WTC11 (cell line): ENCODE data around the gene OLFM2. TPM values are rescaled to one million over a fixed set of nuclear protein-coding genes. Genes with fewer than 3 reads are reported as not detected.

Source experiments
- ATAC-seq: fragments of 200-7000 bp; cut with Tn5 transposase; 2 replicates; pipeline ENCODE4 v1.10.0; 2021; ENCODE audit warnings: mild to moderate bottlenecking, moderate library complexity
- CTCF ChIA-PET: fragments of 300-600 bp; sonication (Branson Sonifier 250); formaldehyde crosslinking; loops from one replicate; lab custom pipeline; 2021; ENCODE audit warnings: antibody characterized with exemption; lab: Charles Lee
- POLR2A ChIA-PET: fragments of 350-600 bp; sonication (Branson Sonifier 250); formaldehyde crosslinking; loops from one replicate; lab custom pipeline; 2021; ENCODE audit warnings: antibody characterized with exemption; lab: Charles Lee
- DNase-seq: peaks from one replicate; pipeline ENCODE4 v3.0.0; 2021; ENCODE audit warnings: low spot score
- H3K27ac Mint-ChIP-seq: 2 replicates; pipeline ENCODE4 v1.8.0; 2021; ENCODE audit warnings: mixed read lengths
- H3K27me3 Mint-ChIP-seq: 2 replicates; pipeline ENCODE4 v1.8.0; 2021; ENCODE audit warnings: low read depth, mild to moderate bottlenecking, moderate library complexity, mixed read lengths
- H3K36me3 Mint-ChIP-seq: 2 replicates; pipeline ENCODE4 v1.8.0; 2021; ENCODE audit warnings: mixed read lengths
- H3K4me1 Mint-ChIP-seq: 2 replicates; pipeline ENCODE4 v1.8.0; 2022; ENCODE audit warnings: mixed read lengths
- H3K4me3 Mint-ChIP-seq: 2 replicates; pipeline ENCODE4 v1.8.0; 2021; ENCODE audit warnings: mild to moderate bottlenecking, moderate library complexity, mixed read lengths
- H3K9me3 Mint-ChIP-seq: 2 replicates; pipeline ENCODE4 v1.8.0; 2021; ENCODE audit warnings: mixed read lengths
- ARID4B ChIP-seq: sonication (generic); formaldehyde crosslinking; IDR thresholded peaks from 2 replicates; pipeline ENCODE4 v1.8.0; 2023; ENCODE audit warnings: missing genetic modification reagents, mild to moderate bottlenecking, borderline replicate concordance
- ATF1 ChIP-seq: sonication (generic); formaldehyde crosslinking; IDR thresholded peaks from 2 replicates; pipeline ENCODE4 v1.8.1; 2023; ENCODE audit warnings: mild to moderate bottlenecking, moderate library complexity, missing genetic modification reagents
- ATF6 ChIP-seq: sonication (generic); formaldehyde crosslinking; IDR thresholded peaks from 2 replicates; pipeline ENCODE4 v1.8.1; 2023; ENCODE audit warnings: mild to moderate bottlenecking, missing genetic modification reagents
- CBFB ChIP-seq: sonication (generic); formaldehyde crosslinking; IDR thresholded peaks from 2 replicates; pipeline ENCODE4 v1.8.1; 2022; ENCODE audit warnings: mild to moderate bottlenecking, low read depth, missing genetic modification reagents
- E2F5 ChIP-seq: sonication (generic); formaldehyde crosslinking; IDR thresholded peaks from 2 replicates; pipeline ENCODE4 v1.8.1; 2022; ENCODE audit warnings: mild to moderate bottlenecking, moderate library complexity, missing genetic modification reagents
- ERG ChIP-seq: fragments of 250-450 bp; sonication (Bioruptor Pico); IDR thresholded peaks from 2 replicates; pipeline ENCODE4 v1.8.0; 2021; ENCODE audit warnings: mild to moderate bottlenecking
- ETV6 ChIP-seq: sonication (generic); formaldehyde crosslinking; IDR thresholded peaks from 2 replicates; pipeline ENCODE4 v1.8.1; 2022; ENCODE audit warnings: mild to moderate bottlenecking, missing genetic modification reagents
- FOXK1 ChIP-seq: sonication (generic); formaldehyde crosslinking; IDR thresholded peaks from 2 replicates; pipeline ENCODE4 v1.8.0; 2022; ENCODE audit warnings: mild to moderate bottlenecking, moderate library complexity, missing genetic modification reagents
- FOXP1 ChIP-seq: sonication (generic); formaldehyde crosslinking; IDR thresholded peaks from 2 replicates; pipeline ENCODE4 v1.8.0; 2022; ENCODE audit warnings: missing genetic modification reagents, mild to moderate bottlenecking, moderate library complexity, borderline replicate concordance
- GABPB1 ChIP-seq: sonication (generic); formaldehyde crosslinking; IDR thresholded peaks from 2 replicates; pipeline ENCODE4 v1.8.1; 2023; ENCODE audit warnings: mild to moderate bottlenecking, missing genetic modification reagents
- MLX ChIP-seq: sonication (generic); formaldehyde crosslinking; IDR thresholded peaks from 2 replicates; pipeline ENCODE4 v1.8.1; 2023; ENCODE audit warnings: mild to moderate bottlenecking, missing genetic modification reagents, moderate library complexity
- NFE2L1 ChIP-seq: sonication (generic); formaldehyde crosslinking; IDR thresholded peaks from 2 replicates; pipeline ENCODE4 v1.8.1; 2023; ENCODE audit warnings: missing genetic modification reagents
- NR2C2 ChIP-seq: sonication (generic); formaldehyde crosslinking; IDR thresholded peaks from 2 replicates; pipeline ENCODE4 v1.8.0; 2022; ENCODE audit warnings: mild to moderate bottlenecking, missing genetic modification reagents
- NR3C1 ChIP-seq: sonication (generic); formaldehyde crosslinking; conservative IDR thresholded peaks from 2 replicates; pipeline ENCODE4 v1.8.1; 2023; ENCODE audit warnings: low read depth, mild to moderate bottlenecking, missing genetic modification reagents
- PRRX2 ChIP-seq: fragments of 250-450 bp; sonication (Bioruptor Pico); IDR thresholded peaks from 2 replicates; pipeline ENCODE4 v1.8.0; 2021; ENCODE audit warnings: mild to moderate bottlenecking
- STAT6 ChIP-seq: sonication (generic); formaldehyde crosslinking; conservative IDR thresholded peaks from 2 replicates; pipeline ENCODE4 v1.8.1; 2023; ENCODE audit warnings: mild to moderate bottlenecking, low read depth, missing genetic modification reagents, moderate library complexity
- TEAD1 ChIP-seq: sonication (generic); formaldehyde crosslinking; IDR thresholded peaks from 2 replicates; pipeline ENCODE4 v1.8.0; 2022; ENCODE audit warnings: mild to moderate bottlenecking, missing genetic modification reagents
- TP53 ChIP-seq: sonication (generic); formaldehyde crosslinking; IDR thresholded peaks from 2 replicates; pipeline ENCODE4 v1.8.1; 2023; ENCODE audit warnings: mild to moderate bottlenecking, missing genetic modification reagents
- ZBTB43 ChIP-seq: sonication (generic); formaldehyde crosslinking; IDR thresholded peaks from 2 replicates; pipeline ENCODE4 v1.8.1; 2023; ENCODE audit warnings: mild to moderate bottlenecking, missing genetic modification reagents
- ZNF232 ChIP-seq: sonication (generic); formaldehyde crosslinking; IDR thresholded peaks from 2 replicates; pipeline ENCODE4 v1.8.0; 2022; ENCODE audit warnings: mild to moderate bottlenecking, missing genetic modification reagents
- ZNF671 ChIP-seq: fragments of 250-450 bp; sonication (Bioruptor Pico); IDR thresholded peaks from 2 replicates; pipeline ENCODE4 v1.8.0; 2021; ENCODE audit warnings: mild to moderate bottlenecking
- total RNA-seq: library from RNA; stranded (reverse); gene quantifications from 3 replicates; pipeline ENCODE4 v1.2.3, GENCODE V29; 2021
- TF ChIP-seq, protein P1 (sequence below): sonication (generic); formaldehyde crosslinking; IDR thresholded peaks from 2 replicates; pipeline ENCODE4 v1.8.0; 2022; ENCODE audit warnings: mild to moderate bottlenecking, missing genetic modification reagents

Gene OLFM2
- total RNA-seq, 1 experiment from 2014 or later = 66.0 TPM

- TF ChIP-seq, protein P1, sequence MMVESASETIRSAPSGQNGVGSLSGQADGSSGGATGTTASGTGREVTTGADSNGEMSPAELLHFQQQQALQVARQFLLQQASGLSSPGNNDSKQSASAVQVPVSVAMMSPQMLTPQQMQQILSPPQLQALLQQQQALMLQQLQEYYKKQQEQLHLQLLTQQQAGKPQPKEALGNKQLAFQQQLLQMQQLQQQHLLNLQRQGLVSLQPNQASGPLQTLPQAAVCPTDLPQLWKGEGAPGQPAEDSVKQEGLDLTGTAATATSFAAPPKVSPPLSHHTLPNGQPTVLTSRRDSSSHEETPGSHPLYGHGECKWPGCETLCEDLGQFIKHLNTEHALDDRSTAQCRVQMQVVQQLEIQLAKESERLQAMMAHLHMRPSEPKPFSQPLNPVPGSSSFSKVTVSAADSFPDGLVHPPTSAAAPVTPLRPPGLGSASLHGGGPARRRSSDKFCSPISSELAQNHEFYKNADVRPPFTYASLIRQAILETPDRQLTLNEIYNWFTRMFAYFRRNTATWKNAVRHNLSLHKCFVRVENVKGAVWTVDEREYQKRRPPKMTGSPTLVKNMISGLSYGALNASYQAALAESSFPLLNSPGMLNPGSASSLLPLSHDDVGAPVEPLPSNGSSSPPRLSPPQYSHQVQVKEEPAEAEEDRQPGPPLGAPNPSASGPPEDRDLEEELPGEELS = no peak
- no peak for TF ChIP-seq ARID4B (CRISPR knock-in tag)
- TF ChIP-seq ETV6 (CRISPR knock-in tag) = no peak
- TF ChIP-seq GABPB1 (CRISPR knock-in tag) = no peak
- no peak for TF ChIP-seq NFE2L1 (CRISPR knock-in tag)
- TF ChIP-seq FOXP1 (CRISPR knock-in tag) = no peak
- no peak for TF ChIP-seq NR3C1 (CRISPR knock-in tag)
- TF ChIP-seq ATF1 (CRISPR knock-in tag) = no peak
- no peak for TF ChIP-seq NR2C2 (CRISPR knock-in tag)
- no peak for TF ChIP-seq TP53 (CRISPR knock-in tag)
Observed at GRCh38 chr19:9906475-9907087, 29.7 kb downstream of the OLFM2 start (continued).

DNA sequence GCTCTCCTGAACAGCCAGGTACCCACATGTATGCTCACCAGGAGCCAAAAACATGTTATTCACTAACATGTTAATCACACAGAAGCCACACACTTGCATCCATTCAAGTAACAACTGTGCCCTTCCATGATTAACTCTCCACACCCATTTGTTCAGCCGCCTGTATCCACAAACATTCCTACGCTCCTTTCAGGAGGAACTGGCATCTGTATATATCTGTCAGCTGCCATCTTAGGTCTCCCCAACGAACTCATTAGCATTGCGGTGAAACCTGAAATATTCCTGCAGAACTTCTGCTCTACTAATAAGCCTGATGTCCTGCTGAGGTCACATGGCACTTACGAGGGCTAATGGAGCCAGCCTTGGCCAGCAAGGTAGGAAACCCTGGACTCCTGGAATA, 33.0 kb downstream of the OLFM2 start:
- no peaks in the 10 kb centered on the region for H3K27me3 Mint-ChIP-seq
- H3K4me3 Mint-ChIP-seq = no peak overlapping the region
- DNase-seq (no peak), ATAC-seq (no peak)
- no peaks in the 10 kb centered on the region for H3K9me3 Mint-ChIP-seq
- CTCF ChIA-PET = no interaction called here
- H3K36me3 Mint-ChIP-seq = no peaks in the 10 kb centered on the region
- POLR2A ChIA-PET = no interaction called here
- H3K4me1 Mint-ChIP-seq = peaks cover 23% of the 10 kb centered on the region
- no peak overlapping the region; the same call in 1 of the 2 replicates for H3K27ac Mint-ChIP-seq
- TF ChIP-seq PRRX2 (CRISPR knock-in tag) = no peak
- no peak for TF ChIP-seq TEAD1
- no peak for TF ChIP-seq ERG (CRISPR knock-in tag)
- no peak for TF ChIP-seq FOXK1
- no peak for TF ChIP-seq STAT6
- TF ChIP-seq E2F5 (CRISPR knock-in tag) = no peak
- TF ChIP-seq MLX (CRISPR knock-in tag) = no peak
- no peak for TF ChIP-seq ATF6
- no peak for TF ChIP-seq ZNF671 (CRISPR knock-in tag)
- no peak for TF ChIP-seq ATF1 (CRISPR knock-in tag)
- no peak for TF ChIP-seq CBFB (CRISPR knock-in tag)
- no peak for TF ChIP-seq ZBTB43 (CRISPR knock-in tag)
- no peak for TF ChIP-seq ZNF232 (CRISPR knock-in tag)
